ENCODE results near the gene ATP2A3.

ATP2A3 gene

GRCh38 chr17:3903051-3903825, 61.0 kb downstream of the ATP2A3 start:
- TF ChIP-seq CTCF (IDR thresholded peaks at IDR 0.05; ENCODE audit: borderline replicate concordance, control extremely low read depth, extremely low read depth, insufficient read depth, missing control alignments), result no peak
- in situ Hi-C loops (cut with MboI; ENCODE audit: low sequenced_read_pairs, unreplicated experiment), result no loop called here
- DNase-seq (ENCODE audit: low spot score), result no peak

- TF ChIP-seq CTCF (IDR thresholded peaks at IDR 0.05; ENCODE audit: borderline replicate concordance, control extremely low read depth, extremely low read depth, insufficient read depth, missing control alignments), result no peak
- in situ Hi-C loops (cut with MboI; ENCODE audit: low sequenced_read_pairs, unreplicated experiment), result no loop called here
- DNase-seq (ENCODE audit: low spot score), result no peak
Observed at GRCh38 chr17:3900646-3901045, 63.6 kb downstream of the ATP2A3 start.

- TF ChIP-seq CTCF (IDR thresholded peaks at IDR 0.05; ENCODE audit: borderline replicate concordance, control extremely low read depth, extremely low read depth, insufficient read depth, missing control alignments), result no peak
- in situ Hi-C loops (cut with MboI; ENCODE audit: low sequenced_read_pairs, unreplicated experiment), result no loop called here
- no peak for DNase-seq (ENCODE audit: low spot score)
Observed at GRCh38 chr17:3897731-3898130, 66.5 kb downstream of the ATP2A3 start.

DNA sequence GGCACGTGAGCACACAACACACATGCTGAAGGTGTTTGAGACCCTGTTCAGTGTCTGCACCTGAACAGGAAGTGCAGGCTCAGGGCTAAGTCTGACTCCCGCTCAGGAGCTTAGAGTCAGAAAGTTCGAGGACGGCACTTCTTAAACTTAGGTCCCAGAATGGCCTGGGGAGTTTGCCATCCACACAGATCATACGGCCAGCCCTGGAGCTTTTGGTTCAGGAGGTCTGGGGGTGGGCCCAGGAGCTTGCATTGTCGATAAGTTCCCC, 67.3 kb downstream of the ATP2A3 start:
- no peak for TF ChIP-seq CTCF (IDR thresholded peaks at IDR 0.05; ENCODE audit: borderline replicate concordance, control extremely low read depth, extremely low read depth, insufficient read depth, missing control alignments)
- no peak for DNase-seq (ENCODE audit: low spot score)
- in situ Hi-C loops (cut with MboI; ENCODE audit: low sequenced_read_pairs, unreplicated experiment), result no loop called here

DNA sequence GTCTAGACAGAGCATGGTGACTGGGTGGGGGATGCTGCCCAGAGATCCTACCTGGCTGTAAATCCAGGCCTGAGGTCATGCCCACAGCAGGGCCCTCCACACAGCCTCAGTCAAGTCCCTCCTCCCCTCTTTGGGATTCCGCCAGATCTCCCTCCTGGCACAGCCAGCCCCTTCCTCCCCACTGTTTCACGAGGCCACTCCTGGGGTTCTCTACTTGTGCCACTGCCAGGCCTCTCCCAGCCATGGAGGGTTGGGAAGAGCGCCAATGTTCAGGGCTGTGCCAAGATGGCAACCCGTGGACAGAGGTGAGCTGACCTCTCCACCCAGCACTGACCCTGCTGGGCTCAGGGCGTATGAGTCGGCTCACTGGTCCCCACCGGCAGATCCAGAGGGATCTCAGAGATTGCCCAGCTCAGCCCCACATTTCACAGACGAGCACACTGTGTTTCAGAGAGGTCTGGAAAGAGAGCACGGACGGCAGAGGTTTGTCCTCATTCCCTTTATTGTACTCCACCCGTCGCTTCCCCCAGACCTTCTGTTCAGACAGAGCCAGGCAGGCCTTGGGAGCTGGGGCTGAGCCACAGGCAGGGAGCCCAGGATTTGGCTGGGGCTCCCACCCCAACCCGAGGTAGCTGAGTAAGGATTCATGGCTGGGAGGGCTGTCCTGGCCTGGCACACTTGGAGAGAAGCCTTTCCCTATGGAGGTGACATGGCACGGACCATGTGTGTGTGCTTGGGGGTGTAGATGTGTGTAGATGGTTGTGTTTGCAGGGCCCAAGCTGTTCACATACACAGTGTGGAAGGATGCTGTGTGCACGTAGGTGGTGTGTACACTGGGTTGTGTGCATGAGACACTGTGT, 67.9 kb downstream of the ATP2A3 start:
- in situ Hi-C loops (cut with MboI; ENCODE audit: low sequenced_read_pairs, unreplicated experiment), result no loop called here
- DNase-seq (ENCODE audit: low spot score), result no peak
- no peak for TF ChIP-seq CTCF (IDR thresholded peaks at IDR 0.05; ENCODE audit: borderline replicate concordance, control extremely low read depth, extremely low read depth, insufficient read depth, missing control alignments)

GRCh38 chr17:3895354-3895753, 68.9 kb downstream of the ATP2A3 start:
- in situ Hi-C loops (cut with MboI; ENCODE audit: low sequenced_read_pairs, unreplicated experiment), result no loop called here

More at GRCh38 chr17:3895354-3895753, 68.9 kb downstream of the ATP2A3 start:
- TF ChIP-seq CTCF (IDR thresholded peaks at IDR 0.05; ENCODE audit: borderline replicate concordance, control extremely low read depth, extremely low read depth, insufficient read depth, missing control alignments), result no peak
- no peak for DNase-seq (ENCODE audit: low spot score)

Data from GM13976 (cell line).